ENCODE measurements around the gene TMEM203.
"Not testable (repeated sequence)": the region's sequence is repeated elsewhere in the genome, so short reads cannot be mapped to it uniquely, and the experiment has no call there.

The TMEM203 gene

DNA sequence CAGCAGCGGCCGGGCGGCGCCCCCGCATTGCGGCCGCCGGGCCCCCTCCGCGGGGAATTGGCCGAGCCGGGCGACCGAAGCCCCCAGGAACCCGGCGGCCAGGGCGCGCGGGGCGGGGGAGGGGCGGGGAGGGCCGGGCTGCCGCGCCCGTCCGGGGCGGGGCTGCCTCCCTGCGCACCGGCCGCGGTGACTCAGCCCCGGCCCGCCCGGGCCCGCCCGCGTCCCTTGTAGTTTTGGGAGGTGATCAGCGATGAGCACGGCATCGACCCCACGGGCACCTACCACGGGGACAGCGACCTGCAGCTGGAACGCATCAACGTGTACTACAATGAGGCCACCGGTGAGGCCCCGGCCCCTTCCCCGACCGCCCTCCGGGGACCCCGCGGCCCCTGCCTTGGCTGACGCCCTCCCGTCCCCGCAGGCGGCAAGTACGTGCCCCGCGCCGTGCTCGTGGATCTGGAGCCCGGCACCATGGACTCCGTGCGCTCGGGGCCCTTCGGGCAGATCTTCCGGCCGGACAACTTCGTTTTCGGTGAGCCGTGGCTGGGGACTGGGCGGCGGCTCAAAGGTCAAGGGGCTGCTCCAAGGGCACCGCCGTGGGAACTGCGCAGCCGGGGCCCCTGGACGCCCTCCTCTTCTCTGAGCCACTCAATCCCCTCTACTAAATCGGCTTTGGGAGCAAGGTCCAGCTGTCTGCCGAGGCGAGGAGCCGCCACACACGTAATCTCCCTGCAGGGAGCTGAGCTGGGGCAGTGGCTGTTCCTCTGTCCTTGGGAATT, 36.2 kb upstream of the TMEM203 start:
- peak; percentile 64 for DNase-seq

DNA sequence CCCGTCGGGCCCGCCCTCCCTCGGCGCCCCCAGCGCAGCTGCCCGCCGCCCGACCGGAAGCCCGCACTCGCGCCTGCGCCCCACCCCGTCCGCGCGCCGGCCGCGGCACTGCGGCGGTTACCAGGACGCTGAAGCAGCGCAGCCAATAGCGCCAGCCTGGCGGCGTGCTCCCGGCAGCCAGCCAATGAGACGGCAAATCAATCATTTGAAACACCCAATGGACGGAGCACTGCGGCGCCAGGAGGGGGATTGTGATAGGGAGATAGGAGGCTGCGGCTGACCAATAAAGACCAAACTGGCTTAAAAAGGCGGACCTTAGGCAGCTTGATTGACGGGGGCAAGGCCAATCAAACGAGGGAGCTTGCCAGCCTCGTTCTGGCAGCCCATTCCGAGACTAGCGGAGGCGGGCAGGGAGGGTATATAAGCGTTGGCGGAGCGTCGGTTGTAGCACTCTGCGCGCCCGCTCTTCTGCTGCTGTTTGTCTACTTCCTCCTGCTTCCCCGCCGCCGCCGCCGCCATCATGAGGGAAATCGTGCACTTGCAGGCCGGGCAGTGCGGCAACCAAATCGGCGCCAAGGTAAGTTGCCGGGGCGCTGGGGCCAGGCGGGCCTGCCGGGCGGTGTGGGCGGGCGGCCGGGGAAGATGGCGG, 35.5 kb upstream of the TMEM203 start, which contains the start of gene TUBB4B:
Gene TUBB4B (plus strand): TSS at position 447 of the 649 bp plus-strand sequence. CDS start 74 bp downstream, at position 521.
- DNase-seq, result peak; percentile 93

DNA sequence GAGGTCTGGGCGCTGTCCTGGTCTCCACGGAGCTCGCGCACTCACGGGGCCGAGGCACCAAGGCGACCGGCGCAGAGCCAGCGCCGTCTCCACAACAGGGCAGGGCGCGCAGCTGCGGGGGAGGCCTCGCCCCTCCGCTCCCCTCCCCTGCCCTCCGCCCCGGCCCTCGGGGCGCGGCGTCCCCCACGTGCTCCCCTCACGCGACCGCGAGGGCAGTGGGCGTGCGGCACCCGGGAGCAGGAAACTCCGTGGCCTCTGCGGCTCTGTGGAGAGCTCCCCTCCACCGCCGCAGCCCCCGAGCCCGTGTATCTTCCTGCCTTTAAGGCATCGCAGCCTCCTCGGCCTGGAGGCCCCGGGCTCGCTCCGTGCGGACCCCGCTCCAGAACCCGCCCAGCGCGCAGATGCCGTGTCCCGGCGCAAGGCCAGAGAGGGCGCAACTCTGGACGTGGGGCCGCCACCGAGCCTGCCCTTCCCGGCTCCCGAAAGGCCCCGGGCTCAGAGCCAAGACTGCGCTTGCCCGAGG, 34.9 kb upstream of the TMEM203 start:
- DNase-seq, result peak; percentile 59

DNA sequence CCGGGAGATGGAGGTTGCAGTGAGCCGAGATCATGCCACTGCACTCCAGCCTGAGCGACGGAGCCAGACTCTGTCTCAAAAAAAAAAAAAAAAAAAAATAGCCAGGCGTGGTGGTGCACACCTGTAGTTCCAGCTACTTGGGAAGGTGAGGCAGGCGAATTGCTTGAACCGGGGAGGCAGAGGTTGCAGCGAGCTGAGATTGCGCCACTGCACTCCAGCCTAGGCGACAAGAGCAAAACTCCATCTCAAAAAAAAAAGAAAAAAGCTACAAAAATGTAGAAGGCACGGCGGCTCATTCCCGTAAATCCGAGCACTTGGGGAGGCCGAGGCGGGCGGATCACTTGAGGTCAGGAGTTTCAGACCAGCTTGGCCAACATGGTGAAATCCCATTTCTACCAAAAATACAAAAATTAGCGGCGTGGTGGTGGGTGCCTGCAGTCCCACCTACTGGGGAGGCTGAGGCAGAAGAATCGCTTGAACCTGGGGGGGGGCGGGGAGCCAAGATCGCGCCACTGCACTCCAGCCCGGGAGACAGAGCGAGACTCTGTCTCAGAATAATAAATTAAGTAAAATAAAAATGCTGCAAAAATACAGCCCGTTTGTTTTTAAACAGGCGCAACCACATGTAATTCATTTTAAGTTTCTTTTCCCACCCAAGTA, 34.2 kb upstream of the TMEM203 start:
- not testable (repeated sequence) for DNase-seq

DNA sequence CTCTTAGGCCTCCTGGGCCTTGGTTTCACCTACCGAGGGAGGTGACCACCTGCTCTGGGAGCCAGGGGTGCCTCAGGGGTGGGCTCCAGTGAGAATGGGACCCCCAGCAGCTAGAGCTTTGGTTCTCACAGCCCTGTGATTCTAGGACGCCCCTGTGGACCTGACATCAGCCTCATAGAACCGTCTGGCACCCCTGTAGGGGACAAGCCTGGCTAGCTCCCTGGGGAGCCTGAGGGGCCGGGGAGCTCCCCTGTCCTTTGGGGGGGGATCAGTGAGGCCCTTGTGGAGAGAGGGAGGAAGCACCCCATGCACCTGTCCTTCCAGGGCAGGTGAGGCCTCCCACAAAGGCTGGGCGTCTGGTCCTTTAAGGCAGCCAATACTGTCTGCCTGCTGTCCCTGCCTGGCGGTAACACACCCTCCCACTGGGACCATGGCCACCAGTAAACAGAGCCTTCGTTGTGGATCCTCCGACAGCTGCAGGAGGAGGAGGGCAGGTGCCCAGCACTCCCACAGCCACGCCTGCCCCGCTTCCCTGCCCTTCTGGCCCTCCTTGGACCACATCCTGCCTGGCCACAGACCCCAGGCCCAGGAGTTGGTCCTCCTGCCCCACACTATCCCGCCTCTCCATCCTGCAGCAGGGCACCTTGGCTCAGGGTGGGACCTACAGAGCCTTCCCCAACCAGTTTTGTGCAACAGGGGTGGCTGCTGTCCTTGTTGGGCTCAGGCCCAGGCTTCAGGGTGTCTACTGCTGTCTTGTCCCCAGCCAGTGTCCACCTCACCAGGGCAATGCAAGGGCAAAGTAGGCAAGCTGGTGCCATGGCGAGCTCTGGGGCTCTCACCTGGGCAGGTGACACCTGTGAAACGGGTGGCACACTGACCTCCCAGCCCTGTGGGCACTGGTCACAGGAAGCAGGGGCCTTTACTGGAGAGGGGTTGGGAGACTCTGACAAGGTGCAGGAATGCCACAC, 32.6 kb upstream of the TMEM203 start:
- DNase-seq, result no peak

DNA sequence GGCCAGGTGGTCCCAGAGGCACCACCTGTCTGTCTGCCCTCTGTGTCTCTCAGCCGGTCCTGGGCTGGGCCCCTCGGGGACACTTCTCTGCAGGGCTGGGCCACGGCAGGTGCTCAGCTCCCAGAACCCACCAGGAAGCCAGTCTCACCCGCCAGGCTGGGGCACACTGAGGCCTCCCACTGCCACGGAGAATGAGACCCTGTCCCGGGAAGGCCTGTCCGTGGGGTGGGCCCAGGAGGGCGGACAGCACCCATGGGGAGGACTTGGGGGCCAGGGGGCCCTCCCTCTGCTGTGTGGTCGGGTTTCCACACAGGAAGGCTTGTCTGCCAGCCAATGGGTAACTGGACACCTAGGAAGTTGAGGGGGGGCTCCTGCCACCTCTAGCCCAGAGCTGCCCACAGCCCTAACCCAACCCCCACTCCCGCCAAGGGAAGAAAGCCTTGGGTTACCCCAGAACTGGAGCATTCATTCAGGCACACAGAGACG, 31.5 kb upstream of the TMEM203 start:
- DNase-seq, result no peak

DNA sequence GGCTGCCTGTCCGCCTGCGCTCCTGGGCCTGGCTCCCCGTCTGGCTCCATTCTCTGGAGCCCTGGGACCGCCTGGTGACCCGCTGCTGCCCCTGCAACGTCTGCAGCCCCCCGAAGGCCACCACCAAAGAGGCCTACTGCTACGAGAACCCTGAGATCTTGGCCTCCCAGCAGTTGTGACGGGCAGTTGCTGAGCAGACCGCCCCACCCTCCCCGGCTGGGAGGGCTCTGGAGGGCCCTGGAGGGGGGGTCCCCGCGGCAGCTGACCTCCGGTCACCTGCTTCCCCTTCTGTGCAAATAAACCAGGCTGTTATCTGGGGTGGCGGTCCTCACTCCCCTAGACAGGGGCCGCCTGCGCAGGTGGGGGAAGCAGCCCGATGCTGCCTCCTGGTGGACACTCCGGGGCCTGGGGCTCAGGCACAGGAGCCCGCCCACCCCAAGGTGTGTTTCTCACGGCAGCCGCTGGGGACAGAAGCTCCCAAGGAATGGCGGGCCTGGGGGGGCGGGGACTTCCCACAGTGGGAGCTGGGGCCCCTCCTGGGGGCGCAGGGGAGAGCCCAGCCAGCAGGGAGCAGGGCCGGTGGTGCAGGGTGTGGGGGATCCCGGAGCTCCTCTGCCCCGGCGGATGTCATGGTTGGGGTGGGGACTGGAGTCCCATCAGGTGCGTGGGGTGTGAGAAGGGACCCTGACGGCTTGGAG, 30.9 kb upstream of the TMEM203 start:
- DNase-seq, result peak; percentile 92

DNA sequence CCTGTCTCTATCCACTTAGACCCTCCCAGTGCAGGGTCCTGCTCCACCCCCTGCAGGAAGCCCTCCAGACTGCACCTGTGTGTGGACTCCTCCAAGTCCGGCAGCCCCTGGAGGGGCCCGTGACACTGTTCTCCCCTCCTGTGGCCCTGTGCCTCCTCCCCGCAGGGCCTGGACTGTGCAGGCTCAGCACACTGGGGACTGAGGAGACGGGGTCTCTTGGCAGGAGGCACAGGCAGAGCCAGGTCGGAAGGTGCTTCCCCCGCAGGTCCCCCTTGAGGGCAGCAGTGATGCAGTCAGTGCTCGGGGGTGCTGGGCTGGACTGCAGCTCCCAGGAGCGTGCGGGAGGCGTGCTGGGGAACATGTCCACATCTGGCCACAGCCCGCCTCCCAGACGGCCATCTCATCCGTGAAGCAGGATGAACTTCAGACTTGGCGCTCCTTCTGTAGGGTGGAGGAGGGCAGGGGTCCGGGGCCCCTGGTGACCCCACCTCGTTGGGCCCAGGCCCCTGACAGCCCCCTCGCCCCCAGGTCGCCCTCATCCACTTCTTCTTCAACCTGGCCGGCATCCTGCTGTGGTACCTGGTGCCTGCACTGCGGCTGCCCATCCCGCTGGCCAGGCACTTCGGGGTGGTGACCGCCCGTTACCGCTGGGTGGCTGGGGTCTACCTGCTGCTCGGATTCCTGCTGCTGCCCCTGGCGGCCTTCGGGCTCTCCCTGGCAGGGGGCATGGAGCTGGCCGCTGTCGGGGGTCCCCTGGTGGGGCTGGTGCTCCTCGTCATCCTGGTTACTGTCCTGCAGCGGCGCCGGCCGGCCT, 30.2 kb upstream of the TMEM203 start:
- no peak for DNase-seq

DNA sequence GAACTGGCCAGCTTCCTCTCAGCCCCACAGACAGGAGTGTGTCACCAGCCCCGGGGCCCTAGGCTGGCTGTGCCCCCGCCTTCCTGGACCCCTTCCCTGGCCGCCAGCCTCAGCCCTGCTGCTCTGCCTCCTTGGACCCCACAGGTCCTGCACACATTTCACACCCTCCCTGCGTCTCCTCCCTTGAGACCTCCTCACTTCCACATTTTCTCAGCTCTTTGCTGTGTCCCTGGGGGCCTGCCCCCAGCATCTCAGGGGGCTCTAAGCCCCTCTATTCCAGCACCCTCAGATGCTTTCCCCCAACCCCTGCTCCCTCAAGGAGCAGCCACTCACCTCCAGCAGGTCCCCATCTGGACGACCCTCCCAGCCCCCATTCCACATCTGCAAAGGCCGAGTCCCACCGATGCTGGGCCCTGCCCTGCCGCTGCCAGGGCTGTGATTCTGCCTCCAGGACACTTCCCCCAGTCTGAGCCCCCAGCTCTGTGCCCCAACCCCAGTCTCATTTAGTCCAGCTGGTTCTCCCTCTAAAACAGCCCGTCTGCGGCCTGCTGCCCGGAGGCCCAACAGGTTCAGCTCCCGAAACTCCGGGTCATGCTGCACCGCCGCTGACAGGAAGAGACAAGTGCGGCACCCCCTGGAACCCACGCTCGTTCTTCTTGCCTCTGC, 29.4 kb upstream of the TMEM203 start:
- DNase-seq, result no peak

DNA sequence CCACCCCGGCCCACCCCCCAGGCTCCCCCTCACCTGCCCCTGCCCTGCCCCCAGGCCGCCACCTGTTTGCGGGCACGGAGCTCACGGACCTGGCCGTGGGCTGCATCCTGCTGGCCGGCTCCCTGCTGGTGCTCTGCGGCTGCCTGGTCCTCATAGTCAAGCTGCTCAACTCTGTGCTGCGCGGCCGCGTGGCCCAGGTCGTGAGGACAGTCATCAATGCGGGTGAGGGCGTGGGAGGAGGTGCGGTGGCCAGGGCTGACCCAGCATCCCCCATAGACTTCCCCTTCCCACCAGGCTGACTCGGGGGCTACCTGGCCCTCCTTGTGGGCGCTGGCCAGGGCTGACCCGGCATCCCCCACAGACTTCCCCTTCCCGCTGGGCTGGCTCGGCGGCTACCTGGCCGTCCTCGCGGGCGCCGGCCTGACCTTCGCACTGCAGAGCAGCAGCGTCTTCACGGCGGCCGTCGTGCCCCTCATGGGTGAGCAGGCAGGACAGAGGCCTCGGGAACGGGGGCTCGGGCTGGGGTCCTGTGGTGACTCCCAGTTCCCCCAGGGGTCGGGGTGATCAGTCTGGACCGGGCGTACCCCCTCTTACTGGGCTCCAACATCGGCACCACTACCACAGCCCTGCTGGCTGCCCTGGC, 28.7 kb upstream of the TMEM203 start:
- no peak for DNase-seq

DNA sequence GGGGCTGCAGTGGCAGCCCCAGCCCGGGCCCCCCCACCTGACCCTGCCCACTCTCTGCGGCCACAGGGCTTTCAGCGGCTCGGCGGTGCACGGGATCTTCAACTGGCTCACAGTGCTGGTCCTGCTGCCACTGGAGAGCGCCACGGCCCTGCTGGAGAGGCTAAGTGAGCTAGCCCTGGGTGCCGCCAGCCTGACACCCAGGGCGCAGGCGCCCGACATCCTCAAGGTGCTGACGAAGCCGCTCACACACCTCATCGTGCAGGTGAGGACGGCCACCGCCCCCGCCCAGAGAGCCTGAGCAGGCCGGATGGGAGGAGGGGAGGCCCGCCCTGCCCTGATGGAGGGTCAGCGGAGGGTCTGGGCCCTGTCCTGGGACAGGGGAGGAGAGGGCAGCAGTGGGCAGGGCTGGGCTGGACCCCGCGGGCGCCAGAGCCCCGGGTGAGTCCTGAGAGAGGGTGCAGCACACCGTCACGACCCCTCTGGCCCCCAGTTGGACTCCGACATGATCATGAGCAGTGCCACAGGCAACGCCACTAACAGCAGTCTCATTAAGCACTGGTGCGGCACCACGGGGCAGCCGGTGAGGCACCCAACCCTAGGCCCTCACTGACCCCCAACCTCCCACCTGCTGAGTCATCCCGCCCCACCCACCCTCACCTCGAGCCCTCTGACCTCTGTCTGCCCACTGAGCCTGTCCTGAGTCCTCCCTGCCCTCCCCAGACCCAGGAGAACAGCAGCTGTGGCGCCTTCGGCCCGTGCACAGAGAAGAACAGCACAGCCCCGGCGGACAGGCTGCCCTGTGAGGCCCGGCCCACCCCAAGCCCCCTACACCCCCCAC, 27.9 kb upstream of the TMEM203 start:
- no peak for DNase-seq

DNA sequence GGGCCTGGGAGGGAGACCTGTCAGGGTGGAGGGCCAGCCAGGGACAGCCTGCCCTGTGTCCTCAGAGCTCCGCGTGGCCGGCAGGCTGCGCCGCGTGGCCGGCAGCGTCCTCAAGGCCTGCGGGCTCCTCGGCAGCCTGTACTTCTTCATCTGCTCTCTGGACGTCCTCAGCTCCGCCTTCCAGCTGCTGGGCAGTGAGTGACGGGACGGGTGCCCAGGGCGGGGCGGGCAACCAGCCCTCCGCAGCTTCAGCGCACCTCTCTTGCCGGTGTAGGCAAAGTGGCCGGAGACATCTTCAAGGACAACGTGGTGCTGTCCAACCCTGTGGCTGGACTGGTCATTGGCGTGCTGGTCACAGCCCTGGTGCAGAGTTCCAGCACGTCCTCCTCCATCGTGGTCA, 27.1 kb upstream of the TMEM203 start:
- no peak for DNase-seq

DNA sequence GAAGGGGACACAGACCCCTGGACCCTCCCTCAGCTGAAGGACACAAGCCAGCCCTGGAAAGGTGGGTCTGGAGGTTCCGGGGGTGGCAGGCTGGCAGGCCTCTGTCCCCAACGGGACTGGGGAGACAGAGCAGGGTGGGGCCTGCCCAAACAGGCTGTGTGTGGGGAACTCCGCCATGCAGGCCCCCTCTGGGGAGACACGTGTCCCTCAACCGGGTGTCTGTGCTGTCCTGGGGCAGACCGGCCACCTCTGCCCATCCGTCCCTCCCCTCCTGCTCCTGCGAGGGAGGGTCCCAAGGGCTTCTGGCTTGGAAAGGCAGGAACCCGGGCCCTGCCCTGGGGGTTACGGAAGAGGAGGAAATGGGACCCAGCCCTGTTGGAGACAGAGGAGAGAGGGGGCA, 26.7 kb upstream of the TMEM203 start:
- no peak for DNase-seq

DNA sequence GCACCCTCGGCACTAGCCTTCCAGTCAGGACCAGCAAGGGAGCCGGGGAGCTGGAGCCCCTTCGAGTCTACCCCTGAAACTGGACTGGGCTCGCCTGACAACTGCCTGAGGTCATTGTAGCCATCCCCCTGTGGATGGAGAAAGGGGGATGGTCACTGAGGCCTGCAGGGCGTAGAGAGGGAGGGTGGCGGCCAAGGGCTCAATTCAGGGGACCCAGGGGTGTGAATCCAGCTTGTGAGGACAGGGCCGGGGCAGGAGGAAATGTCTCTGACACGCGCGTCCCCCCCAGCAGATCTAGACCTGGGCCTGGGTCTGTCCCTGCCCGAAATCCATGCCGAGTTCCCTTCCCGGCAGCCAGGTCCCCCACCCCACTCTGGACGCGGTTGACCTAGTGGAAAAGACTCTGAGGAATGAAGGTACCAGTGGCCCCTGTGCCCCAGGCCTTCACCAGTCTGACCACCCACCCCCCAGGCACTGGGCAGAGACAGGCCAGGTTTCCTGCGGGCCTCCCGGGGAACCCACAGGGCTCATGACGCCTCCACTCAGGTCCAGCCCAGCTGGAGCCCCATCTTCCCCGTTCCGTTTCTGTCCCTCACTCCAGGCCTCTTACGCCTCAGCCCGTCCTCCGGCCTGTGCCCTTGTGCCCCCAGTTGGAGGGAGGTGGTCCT, 26.1 kb upstream of the TMEM203 start:
- DNase-seq, result no peak

DNA sequence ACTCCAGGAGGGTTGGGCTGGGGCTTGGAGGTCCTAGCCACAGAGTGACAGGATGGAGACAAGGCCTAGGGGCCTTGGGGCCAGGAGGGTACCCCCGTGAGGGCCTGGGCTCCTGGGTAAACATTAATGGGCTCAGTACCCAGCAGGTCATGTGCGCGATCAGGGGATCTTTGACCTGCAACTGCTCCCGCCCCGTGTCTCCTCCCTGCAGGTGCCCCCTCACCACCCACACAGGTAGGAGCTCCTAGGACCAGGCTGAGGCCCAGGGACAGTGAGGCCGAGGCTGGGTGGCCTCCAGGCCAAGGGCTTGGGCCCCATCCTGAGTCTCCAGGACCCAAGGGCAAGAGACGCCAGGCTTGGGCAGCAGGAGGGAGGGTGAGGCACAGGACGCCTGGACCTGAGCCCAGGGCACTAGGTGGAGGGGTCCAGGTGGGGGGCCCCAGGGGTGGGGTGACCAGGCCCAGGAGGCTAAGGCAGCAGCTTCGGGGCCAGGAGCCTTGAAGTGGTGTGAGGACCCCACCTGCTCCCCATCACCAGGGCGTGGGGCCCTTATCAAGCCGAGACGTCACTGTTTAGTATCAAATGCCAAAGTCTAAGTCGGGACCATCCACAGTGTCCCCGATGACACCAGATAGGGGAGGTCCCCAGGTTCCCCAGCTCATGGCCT, 25.4 kb upstream of the TMEM203 start, which contains the start of gene SLC34A3:
Gene SLC34A3 (plus strand): TSS at position 197 of the 667 bp plus-strand sequence. CDS start 802 bp downstream, outside the sequence.
- DNase-seq, result no peak

DNA sequence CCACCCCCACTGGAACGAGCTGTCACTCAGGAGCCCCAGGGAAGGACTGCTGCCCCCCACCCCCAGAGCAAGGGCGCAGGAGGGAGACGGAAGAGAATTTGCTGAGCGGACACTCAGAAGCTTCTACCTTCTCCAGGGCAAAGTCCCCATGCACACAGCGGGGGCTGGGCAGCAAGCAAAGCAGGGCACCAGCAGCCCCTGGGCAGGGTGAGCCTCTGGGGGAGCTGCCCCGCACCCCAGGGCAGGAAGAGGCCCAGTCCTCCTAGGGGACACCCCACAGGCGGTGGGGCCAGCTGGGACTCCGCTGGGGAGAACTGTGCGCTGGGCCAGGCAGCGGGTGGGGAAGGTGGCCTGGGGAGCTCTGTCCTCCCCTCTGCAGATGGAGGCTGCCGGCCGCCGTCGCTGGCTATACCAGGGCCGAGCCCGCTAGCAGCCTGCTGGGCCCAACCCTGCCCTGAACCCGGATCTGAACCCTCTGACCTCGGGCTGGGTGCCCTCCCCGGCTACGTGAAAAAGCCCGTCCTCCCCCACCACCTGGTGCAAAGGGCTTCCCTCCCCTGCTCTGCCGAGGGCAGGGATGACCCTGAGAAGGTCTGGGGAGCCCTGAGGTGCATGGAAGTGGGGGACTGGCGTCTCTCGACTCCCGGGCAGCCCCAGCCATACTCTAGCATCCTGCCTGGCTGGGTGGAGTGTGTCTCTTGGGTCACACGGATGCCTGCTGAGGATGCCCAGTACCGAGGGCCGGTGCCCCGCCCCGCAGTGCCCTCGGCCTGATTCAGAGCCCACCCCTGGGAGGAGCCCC, 24.7 kb upstream of the TMEM203 start:
- no peak for DNase-seq
